ENCODE results near the gene TMEM39A. TPM values are rescaled to one million over a fixed set of nuclear protein-coding genes. Genes with fewer than 3 reads are reported as not detected.
A peak's percentile ranks its signal among the peaks of the same experiment; 100 is the strongest.

TMEM39A gene
- total RNA-seq, 2 donors from 2014 or later: 41.8 to 48.1 TPM

DNA sequence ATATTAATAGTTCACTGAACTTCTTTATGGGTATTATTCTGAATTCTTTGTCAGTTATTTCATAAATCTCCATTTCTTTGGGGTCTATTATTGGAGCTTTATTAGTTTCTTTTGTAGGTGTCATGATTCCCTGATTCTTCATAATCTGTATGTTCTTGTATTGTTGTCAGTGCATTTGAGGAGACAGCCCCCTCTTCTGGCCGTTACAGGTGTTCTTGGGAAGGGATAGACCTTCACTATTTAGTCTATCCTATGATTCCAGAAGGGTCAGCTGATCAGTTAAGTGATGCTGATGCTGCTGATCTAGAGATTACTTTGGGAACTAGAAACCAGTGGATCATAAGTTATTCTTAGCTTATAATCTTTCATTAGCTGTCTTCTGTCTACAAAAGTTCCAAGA is 34.9 kb downstream of the TMEM39A start:
- H3K36me3 Mint-ChIP-seq (ENCODE audit: low read depth): peaks cover 59% of the 10 kb centered on the region
- no peaks in the 10 kb centered on the region for H3K4me1 Mint-ChIP-seq
- no peak overlapping the region for H3K4me3 Mint-ChIP-seq
- ATAC-seq (replicated peaks): no peak
- no peak overlapping the region for H3K27ac Mint-ChIP-seq
- no peaks in the 10 kb centered on the region for H3K27me3 Mint-ChIP-seq
- H3K9me3 Mint-ChIP-seq: peaks cover 31% of the 10 kb centered on the region

DNA sequence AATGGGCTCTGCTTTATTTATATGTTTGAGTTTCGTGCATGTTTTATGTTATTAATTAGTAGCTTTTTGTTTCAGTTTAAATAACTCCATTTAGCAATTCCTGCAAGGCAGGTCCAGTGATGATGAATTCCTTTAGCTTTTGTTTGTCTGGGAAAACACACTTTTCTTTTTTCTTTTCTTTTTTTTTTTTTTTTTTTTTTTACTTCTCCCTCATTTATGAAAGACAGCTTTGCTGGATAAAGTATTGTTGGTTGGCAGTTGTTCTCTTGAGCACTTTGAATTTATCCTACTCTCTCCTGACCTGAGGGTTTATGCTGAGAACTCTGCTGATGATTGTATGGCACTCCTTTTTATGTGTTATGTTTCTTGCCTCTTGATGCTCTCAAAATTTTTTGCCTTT is 35.7 kb downstream of the TMEM39A start:
- Mint-ChIP-seq H3K9me3 (peaks cover 31% of the 10 kb centered on the region), H3K27me3 (no peaks in the 10 kb centered on the region), H3K4me1 (no peaks in the 10 kb centered on the region), H3K36me3 (ENCODE audit: low read depth) (peaks cover 50% of the 10 kb centered on the region), H3K4me3 (no peak overlapping the region), H3K27ac (no peak overlapping the region)
- ATAC-seq (replicated peaks): no peak

DNA sequence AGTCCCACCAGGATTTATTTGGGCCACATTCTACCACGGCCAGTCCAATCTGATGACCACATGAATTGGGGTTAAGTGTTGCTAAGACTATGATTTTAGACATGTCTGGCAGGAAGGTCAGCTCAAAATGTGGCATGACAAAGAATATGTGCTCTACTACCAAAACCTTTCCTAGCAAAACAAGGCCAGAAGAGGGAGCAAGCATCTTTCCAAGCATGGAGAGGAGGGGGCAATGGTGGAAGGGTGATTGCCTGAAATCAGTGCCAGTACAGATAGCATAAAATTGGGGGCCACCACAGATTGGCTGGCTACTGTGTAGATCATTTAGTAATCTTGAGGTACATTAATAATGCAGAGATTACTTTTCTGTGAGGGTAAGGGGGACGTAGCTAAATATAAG is 43.2 kb downstream of the TMEM39A start:
- no peaks in the 10 kb centered on the region for H3K9me3 Mint-ChIP-seq
- no peaks in the 10 kb centered on the region for H3K27me3 Mint-ChIP-seq
- H3K4me1 Mint-ChIP-seq: peaks cover 7% of the 10 kb centered on the region
- H3K27ac Mint-ChIP-seq: no peak overlapping the region
- no peak for ATAC-seq (replicated peaks)
- H3K4me3 Mint-ChIP-seq: no peak overlapping the region
- H3K36me3 Mint-ChIP-seq (ENCODE audit: low read depth): peaks cover 17% of the 10 kb centered on the region

DNA sequence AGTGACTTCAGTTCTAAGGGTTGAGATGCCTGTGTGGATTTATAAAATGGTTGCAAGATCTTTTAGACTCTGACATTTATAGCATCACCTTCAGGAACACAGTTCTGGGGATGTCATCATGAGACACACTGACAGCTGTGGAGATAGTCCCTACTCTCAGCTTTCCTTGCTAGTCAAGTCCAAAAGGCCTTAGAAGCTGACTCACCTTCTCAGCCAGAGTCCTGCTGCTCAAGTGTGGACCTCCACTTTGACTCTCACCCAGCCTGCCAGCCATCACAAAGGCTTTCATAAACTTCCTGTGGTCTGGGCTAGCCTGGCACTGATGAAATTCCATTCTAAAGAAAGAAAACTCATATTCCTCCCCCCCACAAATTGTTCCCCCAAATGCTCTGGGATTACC is 44.8 kb downstream of the TMEM39A start:
- H3K4me3 Mint-ChIP-seq: no peak overlapping the region
- peaks cover 7% of the 10 kb centered on the region for H3K4me1 Mint-ChIP-seq
- ATAC-seq (replicated peaks): no peak
- H3K27ac Mint-ChIP-seq: no peak overlapping the region
- H3K36me3 Mint-ChIP-seq (ENCODE audit: low read depth): peaks cover 28% of the 10 kb centered on the region
- H3K9me3 Mint-ChIP-seq: no peaks in the 10 kb centered on the region
- H3K27me3 Mint-ChIP-seq: no peaks in the 10 kb centered on the region

DNA sequence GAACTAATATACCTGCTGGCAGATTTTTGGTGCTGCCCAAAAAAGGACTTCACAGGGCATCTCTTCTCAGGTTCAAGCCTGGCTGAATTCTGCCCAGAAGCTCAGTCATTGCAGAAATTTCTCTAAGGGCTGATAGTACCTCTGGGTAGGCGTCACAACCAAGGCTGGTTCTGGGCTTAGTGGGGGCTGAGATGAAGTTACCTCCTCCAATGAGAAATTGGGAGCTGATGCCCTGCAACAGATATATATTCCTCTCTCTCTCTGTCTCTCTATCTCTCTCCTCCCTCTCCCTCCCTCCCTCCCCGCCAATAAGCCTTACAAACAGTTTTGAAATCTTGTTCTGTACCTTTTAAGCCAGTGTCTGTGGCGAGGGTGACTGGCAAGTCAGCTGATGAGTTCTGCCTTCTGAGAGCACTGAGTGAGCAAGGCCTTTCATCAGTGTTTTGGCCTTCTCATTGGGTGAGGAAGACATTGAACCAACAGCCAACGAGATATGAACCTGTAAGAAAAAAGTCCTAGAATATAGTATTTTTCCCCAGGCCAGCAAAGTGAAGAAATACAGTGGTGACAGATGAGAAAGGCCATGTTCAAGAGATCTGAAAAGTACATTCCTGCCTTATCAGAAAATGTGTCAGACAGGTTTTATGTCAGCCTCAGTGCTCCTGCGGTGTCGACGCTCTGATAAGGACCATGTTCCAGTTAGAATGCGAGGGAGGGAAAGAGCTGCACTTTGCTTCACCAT is 45.5 kb downstream of the TMEM39A start:
- Mint-ChIP-seq H3K27me3 (no peaks in the 10 kb centered on the region), H3K4me3 (no peak overlapping the region), H3K9me3 (no peaks in the 10 kb centered on the region), H3K4me1 (peaks cover 7% of the 10 kb centered on the region), H3K36me3 (ENCODE audit: low read depth) (peaks cover 28% of the 10 kb centered on the region), H3K27ac (no peak overlapping the region)
- no peak for ATAC-seq (replicated peaks)

DNA sequence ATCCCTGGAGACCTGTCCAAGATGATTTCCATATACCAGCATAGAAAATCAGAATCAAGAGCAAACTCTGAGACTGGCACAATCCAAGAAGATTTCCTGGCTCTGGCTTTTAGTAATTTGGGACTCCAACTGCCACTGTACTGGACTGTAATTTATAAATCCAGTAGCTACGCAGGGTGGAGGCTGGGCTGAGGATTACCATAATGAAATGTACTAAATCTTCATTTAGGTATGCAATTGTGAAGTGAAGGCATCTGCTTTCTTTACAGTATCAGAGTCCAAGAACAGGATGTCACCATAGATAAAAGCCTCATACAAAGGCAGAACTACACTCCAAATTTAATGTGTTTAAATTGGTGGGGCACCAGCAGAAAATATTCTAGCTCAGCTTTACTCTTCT is 46.5 kb downstream of the TMEM39A start:
- H3K27ac Mint-ChIP-seq: no peak overlapping the region
- no peak overlapping the region for H3K4me3 Mint-ChIP-seq
- H3K36me3 Mint-ChIP-seq (ENCODE audit: low read depth): peaks cover 33% of the 10 kb centered on the region
- H3K9me3 Mint-ChIP-seq: no peaks in the 10 kb centered on the region
- H3K4me1 Mint-ChIP-seq: peaks cover 3% of the 10 kb centered on the region
- ATAC-seq (replicated peaks): no peak
- H3K27me3 Mint-ChIP-seq: no peaks in the 10 kb centered on the region

DNA sequence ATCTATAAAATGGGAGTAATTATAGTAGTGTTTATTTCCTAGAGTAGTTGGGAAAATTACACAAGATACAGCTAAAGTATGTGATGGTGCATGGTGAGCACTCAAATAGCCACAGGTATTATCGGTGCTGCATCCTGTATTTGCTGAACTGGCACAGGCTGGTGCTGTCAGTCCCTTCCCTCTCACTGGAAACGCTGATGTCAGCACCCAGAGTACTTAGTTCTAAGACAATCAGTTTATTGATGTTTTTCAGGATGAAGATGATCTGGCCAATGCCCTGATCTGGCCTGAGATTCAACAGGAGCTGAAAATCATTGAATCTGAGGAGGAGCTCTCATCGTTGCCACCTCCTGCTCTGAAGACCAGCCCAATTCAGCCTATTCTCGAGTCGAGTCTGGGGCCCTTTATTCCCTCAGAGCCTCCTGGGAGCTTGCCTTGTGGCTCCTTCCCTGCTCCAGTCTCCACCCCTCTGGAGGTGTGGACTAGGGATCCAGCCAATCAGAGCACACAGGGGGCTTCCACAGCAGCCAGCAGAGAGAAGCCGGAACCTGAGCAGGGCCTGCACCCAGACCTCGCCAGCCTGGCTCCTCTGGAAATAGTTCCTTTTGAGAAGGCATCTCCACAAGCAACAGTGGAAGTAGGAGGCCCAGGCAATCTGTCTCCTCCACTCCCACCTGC is 49.7 kb downstream of the TMEM39A start:
- no peak for ATAC-seq (replicated peaks)
- no peaks in the 10 kb centered on the region for H3K4me1 Mint-ChIP-seq
- H3K36me3 Mint-ChIP-seq (ENCODE audit: low read depth): peaks cover 64% of the 10 kb centered on the region
- no peaks in the 10 kb centered on the region for H3K9me3 Mint-ChIP-seq
- no peak overlapping the region for H3K27ac Mint-ChIP-seq
- H3K27me3 Mint-ChIP-seq: no peaks in the 10 kb centered on the region
- no peak overlapping the region for H3K4me3 Mint-ChIP-seq

DNA sequence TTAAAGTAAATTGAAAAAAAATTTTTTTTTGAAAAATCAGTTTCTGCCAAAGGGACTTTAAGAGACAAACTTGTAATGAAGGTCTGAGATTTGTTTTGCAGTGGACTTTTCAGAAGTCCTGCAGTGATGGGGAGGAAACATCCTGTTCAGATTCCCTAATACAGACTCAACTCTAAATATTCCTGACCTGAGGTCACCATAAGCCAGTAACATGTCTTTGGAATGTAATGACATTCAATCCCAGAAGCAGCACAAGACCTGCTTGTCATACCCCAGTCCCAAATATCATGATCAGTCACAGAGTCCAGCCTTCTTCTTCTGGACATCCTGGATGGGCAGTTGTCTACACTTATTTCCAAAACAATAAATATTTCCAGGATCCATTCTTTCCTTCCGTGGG is 53.6 kb downstream of the TMEM39A start:
- ATAC-seq (replicated peaks): no peak
- Mint-ChIP-seq H3K27me3 (no peaks in the 10 kb centered on the region), H3K4me3 (no peak overlapping the region), H3K27ac (peak overlapping the region; percentile 12), H3K36me3 (ENCODE audit: low read depth) (peaks cover 69% of the 10 kb centered on the region), H3K4me1 (no peaks in the 10 kb centered on the region), H3K9me3 (no peaks in the 10 kb centered on the region)

DNA sequence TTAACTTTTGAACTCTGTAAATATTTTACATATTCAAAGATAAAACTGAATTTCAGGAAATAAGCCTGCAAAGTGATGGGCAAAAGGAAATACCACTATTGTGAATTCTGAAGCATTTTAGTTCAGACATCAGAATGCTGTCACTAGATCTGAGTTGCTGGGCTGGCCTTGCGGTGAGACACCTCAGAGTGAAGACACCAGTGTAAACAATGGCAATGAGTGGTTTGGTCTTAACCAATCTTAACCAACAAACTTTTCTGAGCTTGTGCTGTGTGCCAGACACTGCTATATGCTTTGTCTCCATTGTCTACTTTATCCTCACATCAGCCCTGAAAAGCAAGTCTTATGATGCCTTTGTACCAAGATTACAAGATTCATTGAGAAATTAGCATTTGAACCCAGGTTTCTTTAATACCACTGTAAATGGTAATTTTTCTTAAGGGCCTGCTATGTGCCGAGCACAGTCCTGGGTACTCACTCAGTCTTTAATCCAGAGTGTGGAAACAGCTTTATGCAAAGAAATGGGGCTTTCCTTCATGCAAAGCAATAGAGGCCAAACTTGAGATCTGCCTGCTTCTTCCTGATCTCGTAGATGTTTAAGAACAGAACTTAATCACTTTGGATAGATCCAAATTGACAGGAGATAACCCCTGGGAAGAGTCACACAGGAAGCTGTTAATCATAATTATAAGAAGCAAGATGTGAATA is 55.0 kb downstream of the TMEM39A start:
- no peak overlapping the region for H3K4me3 Mint-ChIP-seq
- peak overlapping the region; percentile 21 for H3K27ac Mint-ChIP-seq
- H3K4me1 Mint-ChIP-seq: no peaks in the 10 kb centered on the region
- peaks cover 75% of the 10 kb centered on the region for H3K36me3 Mint-ChIP-seq (ENCODE audit: low read depth)
- no peak for ATAC-seq (replicated peaks)
- no peaks in the 10 kb centered on the region for H3K27me3 Mint-ChIP-seq
- no peaks in the 10 kb centered on the region for H3K9me3 Mint-ChIP-seq

DNA sequence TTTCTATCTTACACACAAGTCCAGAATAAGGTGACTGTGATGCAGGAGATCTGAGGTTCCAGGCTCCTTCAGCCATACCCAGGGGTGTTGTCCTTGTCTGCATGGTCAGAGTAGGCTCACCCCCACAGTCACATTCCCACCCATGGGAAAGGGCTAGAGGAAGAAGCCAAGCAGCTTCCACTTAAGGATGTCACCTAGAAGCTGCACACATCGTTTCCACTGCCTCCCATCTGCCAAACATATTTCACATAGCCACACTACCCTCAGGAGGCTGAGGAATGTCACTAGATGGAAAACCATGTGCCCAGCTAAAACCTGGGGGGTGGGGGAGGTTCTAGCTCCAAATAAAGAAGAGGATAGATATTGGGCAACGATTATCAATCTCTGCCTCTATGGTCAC is 58.1 kb downstream of the TMEM39A start:
- Mint-ChIP-seq H3K27ac (no peak overlapping the region), H3K36me3 (ENCODE audit: low read depth) (peaks cover 84% of the 10 kb centered on the region), H3K27me3 (no peaks in the 10 kb centered on the region), H3K4me3 (no peak overlapping the region), H3K9me3 (no peaks in the 10 kb centered on the region), H3K4me1 (peaks cover 3% of the 10 kb centered on the region)
- no peak for ATAC-seq (replicated peaks)

DNA sequence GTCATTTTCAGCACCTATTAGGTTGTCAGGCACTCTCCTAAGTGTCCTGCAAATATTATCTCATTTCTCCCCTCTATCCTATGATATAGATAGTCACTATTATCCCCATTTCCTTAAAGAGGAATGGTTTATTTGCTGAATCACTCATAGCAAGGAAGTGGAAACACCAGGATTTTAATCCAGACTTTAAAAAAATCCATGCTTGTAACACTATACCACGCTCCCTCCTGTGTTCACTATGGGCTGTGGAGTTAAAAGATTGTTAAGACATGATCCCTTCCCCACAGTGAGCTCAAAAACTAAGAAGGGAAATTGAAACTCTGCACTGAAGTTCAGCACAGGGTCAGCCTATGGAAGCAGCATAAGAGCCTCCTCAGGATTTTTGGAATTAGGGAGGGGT is 60.2 kb downstream of the TMEM39A start:
- Mint-ChIP-seq H3K4me3 (no peak overlapping the region), H3K36me3 (ENCODE audit: low read depth) (peaks cover 84% of the 10 kb centered on the region)

DNA sequence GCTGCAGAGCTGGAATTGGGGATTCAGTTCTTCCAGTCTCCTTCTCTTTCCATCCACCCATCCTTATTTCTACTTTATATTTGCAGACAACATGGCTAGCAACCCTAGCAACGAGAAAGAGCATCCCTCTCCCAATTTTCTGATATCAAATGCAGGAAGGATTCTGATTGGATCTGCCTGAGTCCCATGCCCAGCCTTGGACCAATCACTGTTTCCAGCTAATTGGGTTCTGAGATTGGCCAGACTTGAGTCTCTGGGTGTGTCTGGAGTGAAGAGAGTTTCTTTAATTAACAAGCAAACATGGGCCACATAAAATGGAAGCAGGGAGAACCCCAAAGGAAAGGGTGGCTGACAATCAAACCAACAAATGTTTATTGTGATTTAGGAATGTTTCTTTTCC is 60.6 kb downstream of the TMEM39A start:
- H3K4me1 Mint-ChIP-seq: peaks cover 8% of the 10 kb centered on the region
- H3K36me3 Mint-ChIP-seq (ENCODE audit: low read depth): peaks cover 84% of the 10 kb centered on the region
- no peak overlapping the region for H3K27ac Mint-ChIP-seq
- no peak overlapping the region for H3K4me3 Mint-ChIP-seq
- H3K27me3 Mint-ChIP-seq: no peaks in the 10 kb centered on the region
- ATAC-seq (replicated peaks): no peak
- no peaks in the 10 kb centered on the region for H3K9me3 Mint-ChIP-seq

More for the DNA sequence above, 60.2 kb downstream of the TMEM39A start:
- no peak for ATAC-seq (replicated peaks)
- H3K9me3 Mint-ChIP-seq: no peaks in the 10 kb centered on the region
- no peaks in the 10 kb centered on the region for H3K27me3 Mint-ChIP-seq
- peaks cover 8% of the 10 kb centered on the region for H3K4me1 Mint-ChIP-seq
- no peak overlapping the region for H3K27ac Mint-ChIP-seq

DNA sequence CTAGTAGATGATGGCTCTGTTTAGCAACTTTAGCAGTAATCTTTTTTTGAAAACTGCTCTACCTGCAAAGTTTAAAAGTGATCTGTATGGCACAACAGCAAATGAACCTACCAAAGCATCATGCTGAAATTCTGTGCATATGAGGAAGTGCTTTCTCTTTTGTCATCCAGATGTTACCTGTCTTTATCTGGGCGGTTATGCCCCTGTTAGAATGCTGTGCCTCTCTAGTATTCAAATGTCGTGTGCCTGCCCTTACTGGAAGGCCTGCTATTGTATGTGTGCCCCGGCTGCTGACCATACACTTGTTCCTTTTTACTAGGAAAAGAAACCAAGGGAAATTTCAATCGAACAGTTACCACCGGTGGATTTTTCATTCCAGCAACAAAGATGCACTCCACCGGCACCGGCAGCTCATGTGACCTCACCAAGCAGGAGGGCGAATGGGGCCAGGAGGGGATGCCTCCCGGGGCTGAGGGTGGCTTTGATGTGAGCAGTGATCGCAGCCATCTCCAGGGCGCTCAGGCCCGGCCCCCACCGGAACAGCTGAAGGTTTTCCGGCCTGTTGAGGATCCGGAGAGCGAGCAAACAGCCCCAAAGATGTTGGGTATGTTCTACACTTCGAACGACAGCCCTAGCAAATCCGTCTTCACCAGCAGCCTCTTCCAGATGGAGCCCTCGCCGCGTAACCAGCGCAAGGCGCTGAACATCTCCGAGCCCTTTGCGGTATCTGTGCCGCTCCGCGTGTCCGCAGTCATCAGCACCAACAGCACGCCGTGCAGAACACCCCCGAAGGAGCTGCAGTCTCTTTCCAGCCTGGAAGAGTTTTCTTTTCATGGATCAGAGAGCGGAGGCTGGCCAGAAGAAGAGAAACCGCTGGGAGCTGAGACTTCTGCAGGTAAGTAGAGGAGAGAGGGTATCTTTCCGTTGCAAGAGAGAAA is 61.6 kb downstream of the TMEM39A start:
- no peak overlapping the region for H3K4me3 Mint-ChIP-seq
- no peaks in the 10 kb centered on the region for H3K27me3 Mint-ChIP-seq
- peak overlapping the region; percentile 39 for H3K27ac Mint-ChIP-seq
- peaks cover 82% of the 10 kb centered on the region for H3K36me3 Mint-ChIP-seq (ENCODE audit: low read depth)
- no peak for ATAC-seq (replicated peaks)
- no peaks in the 10 kb centered on the region for H3K9me3 Mint-ChIP-seq
- peaks cover 8% of the 10 kb centered on the region for H3K4me1 Mint-ChIP-seq

DNA sequence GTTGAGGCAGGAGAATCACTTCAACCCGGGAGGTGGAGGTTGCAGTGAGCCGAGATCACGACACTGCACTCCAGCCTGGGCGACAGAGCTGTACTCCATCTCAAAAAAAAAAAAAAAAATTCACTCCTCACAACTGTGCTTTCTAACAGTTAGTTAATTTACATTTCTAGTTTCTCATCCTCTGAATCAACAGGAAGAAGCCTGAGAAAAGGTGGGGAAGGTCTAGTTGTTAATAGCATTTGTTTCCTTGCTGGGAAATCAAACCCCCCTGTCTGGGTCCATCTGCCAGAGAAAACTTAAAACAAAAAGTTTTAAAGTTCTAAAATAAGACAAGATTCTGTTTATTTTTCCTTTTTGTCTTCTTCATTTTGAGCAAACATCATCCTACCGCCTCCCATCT is 62.3 kb downstream of the TMEM39A start:
- Mint-ChIP-seq H3K4me1 (peaks cover 8% of the 10 kb centered on the region), H3K9me3 (no peaks in the 10 kb centered on the region), H3K36me3 (ENCODE audit: low read depth) (peaks cover 85% of the 10 kb centered on the region), H3K27me3 (no peaks in the 10 kb centered on the region), H3K27ac (peak overlapping the region; percentile 39), H3K4me3 (no peak overlapping the region)
- ATAC-seq (replicated peaks): peak; percentile 54

Data from activated T-helper 17 cell treated with anti-CD3 and anti-CD28 coated beads, Interleukin-2, amount 50 U/mL, for 72 hours (primary cell).